Loucy (cell line): Measurements from ENCODE around the gene CDKN1C.

Experiments
- H2AFZ ChIP-seq: fragments of 200-600 bp; sonication (generic); 2 replicates; pipeline ENCODE4 v1.6.0; 2016; ENCODE audit warnings: antibody characterized with exemption, mild to moderate bottlenecking, low read length, moderate library complexity
- H3F3A ChIP-seq: fragments of 200-600 bp; 2 replicates; pipeline ENCODE4 v1.6.0; 2016; ENCODE audit warnings: antibody characterized with exemption, low read depth, mild to moderate bottlenecking
- H3K27me3 ChIP-seq: fragments of 200-600 bp; sonication (generic); 2 replicates; pipeline ENCODE4 v1.6.1; 2014; ENCODE audit warnings: low read length, mild to moderate bottlenecking; ENCODE audit not compliant: insufficient read depth, poor library complexity, severe bottlenecking
- H3K36me3 ChIP-seq: fragments of 200-600 bp; sonication (generic); 2 replicates; pipeline ENCODE4 v1.6.1; 2016; ENCODE audit warnings: low read length; ENCODE audit not compliant: insufficient read depth
- H3K4me1 ChIP-seq: fragments of 200-600 bp; sonication (generic); 2 replicates; pipeline ENCODE4 v1.5.1; 2014; ENCODE audit warnings: low read length, mild to moderate bottlenecking; ENCODE audit not compliant: insufficient read depth, poor library complexity, severe bottlenecking
- H3K4me2 ChIP-seq: fragments of 200-600 bp; sonication (generic); 2 replicates; pipeline ENCODE4 v1.6.0; 2014; ENCODE audit warnings: antibody characterized with exemption, low read length, low read depth, mild to moderate bottlenecking; ENCODE audit not compliant: poor library complexity, severe bottlenecking
- H3K4me3 ChIP-seq: fragments of 200-600 bp; sonication (generic); 2 replicates; pipeline ENCODE4 v1.5.1; 2014; ENCODE audit warnings: low read length, mild to moderate bottlenecking, mixed read lengths; ENCODE audit not compliant: poor library complexity, severe bottlenecking
- H3K79me2 ChIP-seq: fragments of 200-600 bp; sonication (generic); 2 replicates; pipeline ENCODE4 v1.6.1; 2014; ENCODE audit warnings: low read length; ENCODE audit not compliant: insufficient read depth
- H3K9ac ChIP-seq: fragments of 200-600 bp; sonication (generic); 2 replicates; pipeline ENCODE4 v1.6.0; 2014; ENCODE audit warnings: mild to moderate bottlenecking, low read depth, low read length, moderate library complexity; ENCODE audit not compliant: poor library complexity, severe bottlenecking
- H3K9me2 ChIP-seq: fragments of 200-600 bp; sonication (generic); replicated peaks from 2 replicates; pipeline ENCODE4 v1.6.1; 2016; ENCODE audit warnings: low read depth, low read length, mixed read lengths
- H3K9me3 ChIP-seq: fragments of 200-600 bp; sonication (generic); 2 replicates; pipeline ENCODE4 v1.6.1; 2014; ENCODE audit warnings: mild to moderate bottlenecking, antibody characterized with exemption, low read length, low read depth; ENCODE audit not compliant: insufficient read depth
- H4K20me1 ChIP-seq: fragments of 200-600 bp; sonication (generic); 2 replicates; pipeline ENCODE4 v1.6.0; 2014; ENCODE audit warnings: antibody characterized with exemption, low read length, mild to moderate bottlenecking; ENCODE audit not compliant: insufficient read depth, poor library complexity, severe bottlenecking
- CTCF ChIP-seq: fragments of 200-600 bp; sonication (generic); conservative IDR thresholded peaks from 2 replicates; pipeline ENCODE4 v1.5.1; 2014; ENCODE audit warnings: mild to moderate bottlenecking, antibody characterized with exemption, low read length
- EZH2phosphoT487 ChIP-seq: fragments of 200-600 bp; IDR thresholded peaks from 2 replicates; pipeline ENCODE4 v1.6.1; 2018; ENCODE audit warnings: antibody characterized with exemption, mild to moderate bottlenecking, moderate library complexity, borderline replicate concordance

The CDKN1C gene

DNA sequence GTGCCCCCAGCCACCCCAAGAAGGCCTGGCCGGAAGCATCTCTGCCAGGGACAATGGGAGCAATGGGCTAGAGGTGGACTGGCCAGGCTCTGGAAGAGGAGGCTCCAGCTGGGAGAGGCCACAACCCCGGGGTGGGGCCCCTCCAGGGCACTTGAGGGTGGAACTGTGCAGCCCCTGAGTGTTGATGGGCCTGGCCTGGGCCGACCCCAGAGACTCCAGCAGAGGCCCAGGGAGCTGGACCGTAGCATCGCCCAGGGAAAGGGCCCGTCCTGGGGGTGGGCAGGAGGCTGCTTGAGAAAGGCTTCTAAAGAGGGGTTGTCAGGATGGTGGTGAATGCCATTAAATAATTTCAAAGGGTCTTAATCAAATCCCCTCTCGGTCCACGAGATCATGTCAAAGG, 30.4 kb downstream of the CDKN1C start:
- H3K9me2 ChIP-seq: no peaks in the 10 kb centered on the region
- H3K4me2 ChIP-seq: no peak overlapping the region
- H3K79me2 ChIP-seq: no peaks in the 10 kb centered on the region
- H4K20me1 ChIP-seq: no peaks in the 10 kb centered on the region
- H2AFZ ChIP-seq: no peak overlapping the region
- TF ChIP-seq EZH2phosphoT487 (no peak), CTCF (no peak)
- no peaks in the 10 kb centered on the region for H3F3A ChIP-seq
- no peak overlapping the region for H3K4me3 ChIP-seq
- H3K9me3 ChIP-seq: no peaks in the 10 kb centered on the region
- no peaks in the 10 kb centered on the region for H3K36me3 ChIP-seq
- H3K4me1 ChIP-seq: peaks cover 14% of the 10 kb centered on the region
- H3K27me3 ChIP-seq: no peaks in the 10 kb centered on the region
- H3K9ac ChIP-seq: no peak overlapping the region

GRCh38 chr11:2853997-2854560, 31.5 kb downstream of the CDKN1C start:
- H4K20me1 ChIP-seq: no peaks in the 10 kb centered on the region
- no peaks in the 10 kb centered on the region for H3F3A ChIP-seq
- no peak overlapping the region for H2AFZ ChIP-seq
- H3K9me2 ChIP-seq: no peaks in the 10 kb centered on the region
- H3K4me2 ChIP-seq: no peak overlapping the region
- H3K36me3 ChIP-seq: no peaks in the 10 kb centered on the region
- no peaks in the 10 kb centered on the region for H3K9me3 ChIP-seq
- H3K27me3 ChIP-seq: no peaks in the 10 kb centered on the region
- no peak overlapping the region for H3K4me3 ChIP-seq
- no peak for TF ChIP-seq CTCF
- no peak for TF ChIP-seq EZH2phosphoT487
- peaks cover 6% of the 10 kb centered on the region for H3K4me1 ChIP-seq
- H3K9ac ChIP-seq: no peak overlapping the region
- no peaks in the 10 kb centered on the region for H3K79me2 ChIP-seq

GRCh38 chr11:2853401-2853800, 32.2 kb downstream of the CDKN1C start:
- Histone ChIP-seq H3K4me1 (peaks cover 6% of the 10 kb centered on the region), H3K36me3 (no peaks in the 10 kb centered on the region), H3K27me3 (no peaks in the 10 kb centered on the region), H3K4me2 (no peak overlapping the region), H3K9me3 (no peaks in the 10 kb centered on the region), H3F3A (no peaks in the 10 kb centered on the region), H3K4me3 (no peak overlapping the region), H3K9me2 (no peaks in the 10 kb centered on the region), H3K79me2 (no peaks in the 10 kb centered on the region), H2AFZ (no peak overlapping the region), H3K9ac (no peak overlapping the region), H4K20me1 (no peaks in the 10 kb centered on the region)
- TF ChIP-seq CTCF (no peak), EZH2phosphoT487 (no peak)
